Natural killer cell treated with Interleukin-12 subunit alpha and Interleukin-12 subunit beta and Interleukin-15 and Interleukin-18, amount 100 ng/mL, for 72 hours (primary cell): Measurements from ENCODE around the gene WDR35. TPM values are rescaled to one million over a fixed set of nuclear protein-coding genes. Genes with fewer than 3 reads are reported as not detected.
"Not testable (repeated sequence)": the region's sequence is repeated elsewhere in the genome, so short reads cannot be mapped to it uniquely, and the experiment has no call there.

Source experiments
- ATAC-seq, 2 donors: fragments of 150-1000 bp; cut with Tn5 transposase in 1 of 2; sonication (Bioruptor Pico), chemical (Tn5 transposase) in 1 of 2; 2 replicates each; pipeline ENCODE4 v1.10.0; 2021
- DNase-seq: peaks from one replicate; pipeline ENCODE4 v3.0.0; 2022; ENCODE audit warnings: low spot score
- H3K27ac Mint-ChIP-seq, 2 donors: 1 replicate in 1 of 2; 2 replicates in 1 of 2; pipeline ENCODE4 v1.8.0; 2022; ENCODE audit warnings: mixed read lengths in 2 of 2, mild to moderate bottlenecking in 1 of 2, moderate library complexity in 1 of 2
- H3K27me3 Mint-ChIP-seq, 2 donors: 1 replicate in 1 of 2; 2 replicates in 1 of 2; pipeline ENCODE4 v1.8.0; 2022; ENCODE audit warnings: mixed read lengths in 2 of 2
- H3K36me3 Mint-ChIP-seq: one replicate; pipeline ENCODE4 v1.8.0; 2022; ENCODE audit warnings: mixed read lengths
- H3K4me1 Mint-ChIP-seq, 2 donors: 1 replicate in 1 of 2; 2 replicates in 1 of 2; pipeline ENCODE4 v1.8.0; 2022; ENCODE audit warnings: low read depth in 2 of 2, mixed read lengths in 2 of 2, mild to moderate bottlenecking in 1 of 2
- H3K4me3 Mint-ChIP-seq: one replicate; pipeline ENCODE4 v1.8.0; 2022; ENCODE audit warnings: mixed read lengths
- H3K9me3 Mint-ChIP-seq: 2 replicates; pipeline ENCODE4 v1.8.0; 2022; ENCODE audit warnings: mixed read lengths
- total RNA-seq, 2 donors: library from RNA; stranded (reverse); gene quantifications; one replicate each; pipeline ENCODE4 v1.2.3, GENCODE V29; 2022

The WDR35 gene
- total RNA-seq, 2 donors from 2014 or later, result 6.4 to 13.6 TPM

DNA sequence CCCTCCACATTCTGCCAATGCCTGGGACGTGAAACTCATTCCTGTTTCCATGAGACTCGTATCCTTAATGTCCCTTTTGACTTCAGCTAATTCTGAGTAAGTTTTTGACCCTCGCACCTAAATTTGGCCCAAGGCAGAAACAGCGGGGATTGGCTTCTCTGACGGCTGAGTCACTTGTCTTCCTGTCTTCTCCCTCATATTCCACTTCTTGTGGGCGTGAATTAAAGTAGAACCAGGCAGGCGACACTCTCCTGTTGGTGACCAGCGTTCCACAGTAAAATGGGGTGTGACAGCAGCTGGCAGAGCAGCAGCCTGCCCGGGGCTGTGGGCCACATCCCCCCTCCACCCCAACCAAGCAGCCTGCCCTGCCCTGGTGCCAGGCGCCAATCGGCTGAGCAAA lies 103.6 kb downstream of the WDR35 start:
- ATAC-seq, result no peak
- DNase-seq, result no peak
- H3K9me3 Mint-ChIP-seq, result no peaks in the 10 kb centered on the region
- H3K4me1 Mint-ChIP-seq, result peaks cover 0 to 7% of the 10 kb centered on the region in 2 donors
- H3K36me3 Mint-ChIP-seq, result no peaks in the 10 kb centered on the region
- no peaks in the 10 kb centered on the region for H3K27me3 Mint-ChIP-seq
- no peak overlapping the region for H3K27ac Mint-ChIP-seq
- H3K4me3 Mint-ChIP-seq, result no peak overlapping the region

DNA sequence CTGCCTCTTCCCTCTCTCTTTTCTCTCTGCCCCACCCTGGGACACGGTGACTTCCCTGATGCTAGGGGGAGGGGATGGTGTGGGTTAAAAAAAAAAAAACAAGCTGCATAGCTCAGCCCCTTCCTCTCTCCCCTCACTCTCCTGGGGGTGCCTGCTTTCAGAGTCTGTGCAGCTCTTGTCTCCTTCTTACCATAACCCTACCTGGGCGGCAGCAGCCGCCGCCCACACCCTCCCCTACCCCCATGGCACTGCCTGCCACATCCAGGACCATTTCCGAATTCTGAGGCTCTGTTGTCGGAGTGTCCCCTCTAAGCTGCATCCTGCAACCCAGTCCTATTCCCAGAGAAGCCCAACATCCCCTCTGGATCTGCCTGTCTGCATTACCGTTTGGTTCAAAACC lies 104.1 kb downstream of the WDR35 start:
- ATAC-seq (no peak), DNase-seq (no peak)
- no peak overlapping the region for H3K27ac Mint-ChIP-seq
- H3K36me3 Mint-ChIP-seq, result no peaks in the 10 kb centered on the region
- no peaks in the 10 kb centered on the region for H3K9me3 Mint-ChIP-seq
- no peak overlapping the region for H3K4me3 Mint-ChIP-seq
- H3K27me3 Mint-ChIP-seq, result no peaks in the 10 kb centered on the region
- peaks cover 0 to 7% of the 10 kb centered on the region in 2 donors for H3K4me1 Mint-ChIP-seq

DNA sequence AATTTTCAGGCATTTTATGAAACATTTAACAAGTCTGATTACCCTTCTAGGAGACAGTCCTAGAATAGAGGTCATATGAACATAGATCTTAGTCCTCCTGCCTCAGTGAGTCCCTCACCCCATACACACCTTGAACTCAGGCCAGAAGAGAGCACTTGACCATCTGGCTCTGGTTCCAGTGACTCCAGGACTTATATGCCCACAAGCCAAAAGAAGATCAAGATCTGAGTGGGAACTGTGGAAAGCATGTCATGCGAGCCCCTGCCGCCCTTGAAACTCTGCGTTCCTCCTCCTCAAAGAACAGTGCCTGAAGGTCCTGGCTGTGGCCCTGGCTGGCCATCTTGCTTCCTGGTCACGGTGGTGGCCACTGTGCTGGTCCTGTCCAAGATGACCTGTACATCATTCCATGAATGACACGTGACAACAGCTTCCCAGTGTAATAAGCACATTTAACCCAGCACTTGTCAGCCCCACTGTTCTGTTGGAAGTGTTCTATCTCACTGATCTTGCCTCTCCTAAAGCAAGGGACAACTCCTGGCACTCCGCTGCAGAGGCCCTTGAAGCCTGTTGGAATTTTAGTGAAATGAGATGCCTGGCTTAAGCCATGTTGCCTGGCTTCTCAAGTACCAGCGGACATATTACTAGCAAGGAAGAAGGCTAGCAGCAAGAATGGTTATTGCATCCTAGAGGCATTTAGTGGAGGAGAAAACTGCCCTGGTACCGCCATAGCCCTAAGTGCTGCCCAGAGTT lies 105.8 kb downstream of the WDR35 start:
- H3K9me3 Mint-ChIP-seq, result no peaks in the 10 kb centered on the region
- ATAC-seq, result no peak
- no peaks in the 10 kb centered on the region for H3K36me3 Mint-ChIP-seq
- no peaks in the 10 kb centered on the region for H3K27me3 Mint-ChIP-seq
- H3K4me1 Mint-ChIP-seq, result no peaks in the 10 kb centered on the region
- DNase-seq, result no peak
- H3K4me3 Mint-ChIP-seq, result no peak overlapping the region
- no peak overlapping the region for H3K27ac Mint-ChIP-seq

DNA sequence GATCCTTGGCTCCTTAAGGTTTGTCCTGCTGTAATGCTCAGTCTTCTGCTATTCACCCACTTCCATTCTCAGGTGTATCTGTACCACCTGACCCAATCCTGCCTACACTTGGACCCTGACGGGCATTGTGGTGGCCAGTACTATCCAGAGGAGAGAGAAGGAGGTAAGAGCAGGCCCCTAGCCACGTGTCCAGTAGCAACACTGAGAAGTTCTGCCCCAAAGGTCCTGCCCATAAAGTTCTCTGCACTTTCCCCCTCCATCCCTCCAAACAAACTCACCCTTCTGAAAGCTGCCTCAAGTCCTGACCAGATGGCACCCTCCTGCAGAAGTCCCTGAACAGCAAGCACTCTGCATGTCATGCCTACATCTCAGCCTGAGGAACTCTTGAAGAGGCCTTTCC lies 106.4 kb downstream of the WDR35 start:
- ATAC-seq (no peak), DNase-seq (no peak)
- Mint-ChIP-seq H3K4me1 (no peaks in the 10 kb centered on the region), H3K36me3 (no peaks in the 10 kb centered on the region), H3K9me3 (no peaks in the 10 kb centered on the region), H3K4me3 (no peak overlapping the region), H3K27ac (no peak overlapping the region), H3K27me3 (no peaks in the 10 kb centered on the region)

- Mint-ChIP-seq H3K4me3 (no peak overlapping the region), H3K36me3 (no peaks in the 10 kb centered on the region), H3K27me3 (no peaks in the 10 kb centered on the region), H3K27ac (no peak overlapping the region), H3K9me3 (no peaks in the 10 kb centered on the region), H3K4me1 (no peaks in the 10 kb centered on the region)
- DNase-seq (no peak), ATAC-seq (no peak)
Measured at GRCh38 chr2:19882286-19882685, 107.6 kb downstream of the WDR35 start.

GRCh38 chr2:19881908-19882265 lies 108.0 kb downstream of the WDR35 start:
- H3K27ac Mint-ChIP-seq, result no peak overlapping the region
- ATAC-seq, result no peak
- H3K27me3 Mint-ChIP-seq, result no peaks in the 10 kb centered on the region
- no peaks in the 10 kb centered on the region for H3K36me3 Mint-ChIP-seq
- H3K9me3 Mint-ChIP-seq, result no peaks in the 10 kb centered on the region
- no peak for DNase-seq
- no peaks in the 10 kb centered on the region for H3K4me1 Mint-ChIP-seq
- H3K4me3 Mint-ChIP-seq, result no peak overlapping the region

DNA sequence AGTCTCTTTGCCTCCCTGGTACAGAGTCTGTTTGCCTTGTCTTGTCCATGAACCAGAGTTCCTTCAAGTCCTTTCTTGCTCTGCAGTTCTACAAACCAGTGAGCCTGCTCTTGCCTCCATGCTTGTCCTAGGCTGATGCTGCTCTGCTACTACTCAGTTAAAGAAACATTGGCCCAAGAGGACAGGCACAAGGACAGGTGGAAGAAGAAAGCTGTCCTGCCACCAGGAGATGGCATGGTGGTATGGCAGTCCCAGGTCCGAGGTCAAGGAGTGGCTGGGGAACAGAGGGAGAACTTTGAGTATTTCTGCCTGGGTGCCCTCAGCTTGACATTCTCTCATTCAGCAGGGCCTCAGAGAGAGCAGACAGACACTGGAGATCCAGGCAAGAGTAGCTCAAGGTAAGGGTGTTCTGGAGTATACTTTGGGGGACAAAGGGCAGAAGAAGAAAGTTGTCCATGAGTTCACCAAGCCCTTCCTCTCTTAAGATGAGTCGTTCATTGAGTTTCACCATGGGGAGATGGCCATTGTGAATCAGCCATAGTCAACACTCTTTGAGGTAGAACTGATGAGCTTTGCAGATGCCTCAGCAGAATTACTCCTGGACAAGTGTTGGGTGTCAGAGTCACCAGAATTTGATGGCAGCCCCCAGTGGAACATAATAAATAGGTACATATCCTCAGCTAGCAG lies 108.5 kb downstream of the WDR35 start:
- no peak overlapping the region for H3K27ac Mint-ChIP-seq
- H3K36me3 Mint-ChIP-seq, result no peaks in the 10 kb centered on the region
- no peaks in the 10 kb centered on the region for H3K4me1 Mint-ChIP-seq
- no peak overlapping the region for H3K4me3 Mint-ChIP-seq
- H3K27me3 Mint-ChIP-seq, result no peaks in the 10 kb centered on the region
- H3K9me3 Mint-ChIP-seq, result no peaks in the 10 kb centered on the region
- no peak for DNase-seq
- no peak for ATAC-seq

- not testable (repeated sequence) for H3K4me1 Mint-ChIP-seq, ATAC-seq, H3K4me3 Mint-ChIP-seq
Measured at GRCh38 chr2:19880191-19880590, 109.7 kb downstream of the WDR35 start.

GRCh38 chr2:19879120-19879519 lies 110.8 kb downstream of the WDR35 start:
- no peak for ATAC-seq
- Mint-ChIP-seq H3K9me3 (no peaks in the 10 kb centered on the region), H3K4me3 (no peak overlapping the region), H3K4me1 (no peaks in the 10 kb centered on the region), H3K36me3 (no peaks in the 10 kb centered on the region), H3K27ac (no peak overlapping the region), H3K27me3 (no peaks in the 10 kb centered on the region)
- DNase-seq, result peak; percentile 42

More at GRCh38 chr2:19880191-19880590, 109.7 kb downstream of the WDR35 start:
- H3K27me3 Mint-ChIP-seq, DNase-seq, H3K36me3 Mint-ChIP-seq, H3K9me3 Mint-ChIP-seq, H3K27ac Mint-ChIP-seq: not testable (repeated sequence)

GRCh38 chr2:19878268-19879046 lies 111.4 kb downstream of the WDR35 start:
- peak; percentile 46 for DNase-seq

DNA sequence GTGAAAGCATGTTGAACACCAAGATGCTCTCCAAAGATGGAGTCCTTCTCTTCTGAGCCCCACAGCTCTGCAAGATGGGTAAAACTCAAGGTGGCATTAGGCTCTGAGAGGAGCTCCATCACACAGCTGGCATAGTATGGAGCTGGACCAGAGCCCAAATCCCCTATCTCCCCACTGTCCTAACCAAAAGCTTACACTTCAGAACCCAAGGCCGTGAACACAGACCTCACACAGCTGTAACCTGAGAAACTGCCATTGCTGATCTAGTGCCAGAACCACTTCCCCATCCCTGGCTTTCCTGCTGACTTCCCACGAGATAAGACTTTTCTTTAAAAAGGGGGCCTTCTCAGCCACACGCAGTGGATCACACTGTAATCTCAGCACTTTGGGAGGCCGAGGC lies 113.2 kb downstream of the WDR35 start:
- H3K27ac Mint-ChIP-seq, result no peak overlapping the region
- no peaks in the 10 kb centered on the region for H3K36me3 Mint-ChIP-seq
- no peaks in the 10 kb centered on the region for H3K27me3 Mint-ChIP-seq
- no peak overlapping the region for H3K4me3 Mint-ChIP-seq
- H3K9me3 Mint-ChIP-seq, result no peaks in the 10 kb centered on the region
- ATAC-seq, result no peak
- H3K4me1 Mint-ChIP-seq, result peaks cover 0 to 4% of the 10 kb centered on the region in 2 donors
- DNase-seq, result peak; percentile 32

More at GRCh38 chr2:19878268-19879046, 111.4 kb downstream of the WDR35 start:
- no peak overlapping the region for H3K4me3 Mint-ChIP-seq
- H3K27me3 Mint-ChIP-seq, result no peaks in the 10 kb centered on the region
- no peaks in the 10 kb centered on the region for H3K9me3 Mint-ChIP-seq
- no peaks in the 10 kb centered on the region for H3K36me3 Mint-ChIP-seq
- no peak overlapping the region for H3K27ac Mint-ChIP-seq
- no peaks in the 10 kb centered on the region for H3K4me1 Mint-ChIP-seq
- ATAC-seq, result no peak

- no peak overlapping the region for H3K27ac Mint-ChIP-seq
- H3K36me3 Mint-ChIP-seq, result no peaks in the 10 kb centered on the region
- peaks cover 0 to 7% of the 10 kb centered on the region in 2 donors for H3K4me1 Mint-ChIP-seq
- H3K4me3 Mint-ChIP-seq, result no peak overlapping the region
- H3K27me3 Mint-ChIP-seq, result no peaks in the 10 kb centered on the region
- ATAC-seq (no peak), DNase-seq (no peak)
- no peaks in the 10 kb centered on the region for H3K9me3 Mint-ChIP-seq
Measured at GRCh38 chr2:19875280-19875679, 114.6 kb downstream of the WDR35 start.

- Mint-ChIP-seq H3K4me1 (peaks cover 5 to 9% of the 10 kb centered on the region in 2 donors), H3K9me3 (no peaks in the 10 kb centered on the region), H3K36me3 (no peaks in the 10 kb centered on the region), H3K27me3 (no peaks in the 10 kb centered on the region), H3K27ac (no peak overlapping the region), H3K4me3 (no peak overlapping the region)
- DNase-seq (peak; percentile 54), ATAC-seq (no peak)
Measured at GRCh38 chr2:19874726-19875125, 115.2 kb downstream of the WDR35 start.

DNA sequence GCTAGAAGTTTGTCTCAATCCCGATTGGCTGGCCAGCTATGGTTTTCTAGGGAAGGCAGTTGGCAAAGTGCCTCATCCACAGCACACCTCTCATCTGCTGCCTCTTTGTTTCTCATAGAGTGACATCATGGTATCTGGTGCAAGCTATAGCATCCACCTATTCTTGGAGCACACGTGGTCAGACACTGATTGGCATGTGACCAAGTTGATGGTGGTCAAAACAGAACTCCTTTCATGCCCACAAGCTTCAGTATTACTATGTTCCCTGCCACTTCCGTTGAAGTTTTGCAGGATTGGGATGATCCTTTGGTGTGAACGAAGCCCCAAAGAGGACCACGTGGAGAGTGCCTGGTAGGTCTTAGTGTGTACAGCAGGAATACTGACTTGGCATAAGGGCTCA lies 116.9 kb downstream of the WDR35 start:
- peak; percentile 38 for DNase-seq
- H3K4me1 Mint-ChIP-seq, result peaks cover 14 to 15% of the 10 kb centered on the region in 2 donors
- ATAC-seq, result no peak
- no peak overlapping the region for H3K27ac Mint-ChIP-seq
- H3K4me3 Mint-ChIP-seq, result no peak overlapping the region
- H3K36me3 Mint-ChIP-seq, result no peaks in the 10 kb centered on the region
- H3K27me3 Mint-ChIP-seq, result no peaks in the 10 kb centered on the region
- no peaks in the 10 kb centered on the region for H3K9me3 Mint-ChIP-seq
